Activated T-helper 1 cell treated with anti-CD3 and anti-CD28 coated beads, Interleukin-12 subunit alpha, Interleukin-12 subunit beta, Interleukin-2, Interleukin-4 antibody, amounts not matched to agents 30 ng/mL and 10 ng/mL and 1 ng/mL, durations not matched to agents 14 hours and 24 hours and 36 hours (primary cell): ENCODE data around the gene ANKRD12. TPM values are rescaled to one million over a fixed set of nuclear protein-coding genes. Genes with fewer than 3 reads are reported as not detected.
A peak's percentile ranks its signal among the peaks of the same experiment; 100 is the strongest.

Source experiments
- DNase-seq: peaks from one replicate; pipeline ENCODE4 v3.0.0; 2021; ENCODE audit warnings: low spot score
- H3K27ac Mint-ChIP-seq: one replicate; pipeline ENCODE4 v1.8.0; 2021; ENCODE audit warnings: mild to moderate bottlenecking, mixed read lengths
- H3K27me3 Mint-ChIP-seq: one replicate; pipeline ENCODE4 v1.8.0; 2022; ENCODE audit warnings: mild to moderate bottlenecking, moderate library complexity, mixed read lengths; ENCODE audit not compliant: insufficient read depth
- H3K36me3 Mint-ChIP-seq: one replicate; pipeline ENCODE4 v1.8.0; 2021; ENCODE audit warnings: low read depth, mixed read lengths
- H3K4me1 Mint-ChIP-seq: one replicate; pipeline ENCODE4 v1.8.0; 2021; ENCODE audit warnings: low read depth, mixed read lengths
- H3K4me3 Mint-ChIP-seq: one replicate; pipeline ENCODE4 v1.8.0; 2021; ENCODE audit warnings: mild to moderate bottlenecking, moderate library complexity, mixed read lengths
- H3K9me3 Mint-ChIP-seq: one replicate; pipeline ENCODE4 v1.8.0; 2021; ENCODE audit warnings: mixed read lengths
- intact Hi-C: fragments of 100-400 bp; cut with micrococcal nuclease; formaldehyde crosslinking; loops from one replicate; pipeline ENCODE4 v1.15.1; 2024
- total RNA-seq: library from RNA; stranded (reverse); gene quantifications from 2 replicates; pipeline ENCODE4 v1.2.3, GENCODE V29; 2022

The ANKRD12 gene
- total RNA-seq, 1 donor from 2014 or later: 61.3 TPM

DNA sequence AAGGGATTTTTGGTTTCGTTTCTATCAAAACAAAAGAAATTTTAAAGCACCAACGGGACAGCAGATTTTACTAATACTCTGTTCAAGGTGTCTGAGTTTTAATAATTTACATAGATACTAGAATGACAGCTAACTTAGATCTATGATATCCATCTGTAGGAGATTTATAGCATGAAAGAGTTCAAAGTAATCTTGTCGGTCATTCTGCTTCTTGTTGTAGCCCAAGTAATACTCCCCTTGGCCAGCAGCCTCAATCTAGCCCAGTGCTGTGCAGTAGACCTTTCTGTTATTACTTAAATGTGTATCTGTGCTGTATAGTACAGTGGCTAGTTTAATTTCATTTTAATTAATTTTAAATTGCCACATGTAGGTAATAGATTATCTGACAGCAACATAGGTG lies 44.7 kb downstream of the ANKRD12 start:
- no peaks in the 10 kb centered on the region for H3K9me3 Mint-ChIP-seq
- intact Hi-C loops: no loop called here
- H3K36me3 Mint-ChIP-seq: peaks cover 35% of the 10 kb centered on the region
- no peak overlapping the region for H3K4me3 Mint-ChIP-seq
- no peak overlapping the region for H3K27ac Mint-ChIP-seq
- no peaks in the 10 kb centered on the region for H3K27me3 Mint-ChIP-seq
- DNase-seq: no peak
- H3K4me1 Mint-ChIP-seq: peaks cover 33% of the 10 kb centered on the region

DNA sequence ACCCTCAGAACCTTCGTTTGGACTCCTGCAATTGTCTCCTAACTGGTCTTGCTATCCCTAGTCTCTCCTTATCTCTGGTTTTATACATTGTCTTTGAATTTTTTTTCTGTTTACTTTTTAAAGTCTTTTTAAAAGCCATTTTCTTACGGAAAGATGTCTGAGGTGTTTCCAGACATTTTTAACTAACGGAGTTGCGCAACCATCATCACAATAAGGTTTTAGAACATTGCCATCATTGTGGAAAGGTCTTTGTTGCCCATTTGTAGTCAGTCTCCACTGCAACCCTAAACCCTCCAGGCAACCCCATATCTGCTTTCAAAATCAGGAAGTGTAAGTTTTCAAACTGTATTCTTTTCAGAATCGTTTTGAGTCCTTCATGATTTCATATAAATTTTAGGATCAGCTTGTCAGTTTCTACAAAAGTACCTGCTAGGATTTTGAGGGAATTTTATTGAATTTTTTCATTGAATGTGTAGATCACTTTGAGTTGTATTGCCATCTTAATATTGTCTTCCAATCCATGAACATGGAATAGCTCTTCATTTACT lies 46.3 kb downstream of the ANKRD12 start:
- no peaks in the 10 kb centered on the region for H3K9me3 Mint-ChIP-seq
- no peak for DNase-seq
- peak overlapping the region; percentile 22 for H3K27ac Mint-ChIP-seq
- no peaks in the 10 kb centered on the region for H3K27me3 Mint-ChIP-seq
- peaks cover 33% of the 10 kb centered on the region for H3K4me1 Mint-ChIP-seq
- peaks cover 34% of the 10 kb centered on the region for H3K36me3 Mint-ChIP-seq
- intact Hi-C loops: no loop called here
- H3K4me3 Mint-ChIP-seq: no peak overlapping the region

DNA sequence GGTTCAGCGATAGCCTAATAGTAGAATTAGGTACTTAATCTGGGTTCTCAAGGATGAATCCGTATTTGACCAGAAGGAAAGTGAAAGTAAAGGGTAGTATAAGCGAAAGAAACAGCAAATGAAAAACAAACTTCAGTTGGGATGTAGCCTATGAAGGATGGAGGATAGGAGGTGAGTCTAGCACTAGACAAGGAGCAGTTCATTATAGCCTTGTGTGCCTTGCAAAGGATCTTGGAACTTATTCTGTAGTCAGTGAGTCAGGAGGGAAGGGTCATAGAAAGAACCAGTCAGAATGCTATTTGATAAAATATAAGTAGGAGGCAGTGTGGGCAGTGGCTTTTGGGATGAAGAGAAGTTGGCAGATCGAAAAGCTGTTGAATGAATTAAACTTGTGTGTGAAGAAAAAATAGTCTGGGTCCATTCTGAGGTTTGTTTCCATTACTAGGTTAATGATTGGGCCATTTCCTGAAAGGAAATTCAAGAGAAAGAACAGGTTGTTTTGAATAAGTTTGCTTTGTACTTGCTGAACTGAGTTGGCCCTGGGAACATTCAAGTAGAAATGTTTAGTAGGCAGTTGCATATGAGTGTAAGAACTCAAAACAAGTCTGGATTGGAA lies 48.5 kb downstream of the ANKRD12 start:
- H3K27ac Mint-ChIP-seq: peak overlapping the region; percentile 80
- intact Hi-C loops: loop anchor here (2.0 kb wide), 1 partner anchor 38 kb away; no protein-coding TSS in a partner anchor
- peaks cover 39% of the 10 kb centered on the region for H3K36me3 Mint-ChIP-seq
- peak overlapping the region; percentile 50 for H3K4me3 Mint-ChIP-seq
- no peak for DNase-seq
- no peaks in the 10 kb centered on the region for H3K27me3 Mint-ChIP-seq
- H3K9me3 Mint-ChIP-seq: no peaks in the 10 kb centered on the region
- peaks cover 30% of the 10 kb centered on the region for H3K4me1 Mint-ChIP-seq

DNA sequence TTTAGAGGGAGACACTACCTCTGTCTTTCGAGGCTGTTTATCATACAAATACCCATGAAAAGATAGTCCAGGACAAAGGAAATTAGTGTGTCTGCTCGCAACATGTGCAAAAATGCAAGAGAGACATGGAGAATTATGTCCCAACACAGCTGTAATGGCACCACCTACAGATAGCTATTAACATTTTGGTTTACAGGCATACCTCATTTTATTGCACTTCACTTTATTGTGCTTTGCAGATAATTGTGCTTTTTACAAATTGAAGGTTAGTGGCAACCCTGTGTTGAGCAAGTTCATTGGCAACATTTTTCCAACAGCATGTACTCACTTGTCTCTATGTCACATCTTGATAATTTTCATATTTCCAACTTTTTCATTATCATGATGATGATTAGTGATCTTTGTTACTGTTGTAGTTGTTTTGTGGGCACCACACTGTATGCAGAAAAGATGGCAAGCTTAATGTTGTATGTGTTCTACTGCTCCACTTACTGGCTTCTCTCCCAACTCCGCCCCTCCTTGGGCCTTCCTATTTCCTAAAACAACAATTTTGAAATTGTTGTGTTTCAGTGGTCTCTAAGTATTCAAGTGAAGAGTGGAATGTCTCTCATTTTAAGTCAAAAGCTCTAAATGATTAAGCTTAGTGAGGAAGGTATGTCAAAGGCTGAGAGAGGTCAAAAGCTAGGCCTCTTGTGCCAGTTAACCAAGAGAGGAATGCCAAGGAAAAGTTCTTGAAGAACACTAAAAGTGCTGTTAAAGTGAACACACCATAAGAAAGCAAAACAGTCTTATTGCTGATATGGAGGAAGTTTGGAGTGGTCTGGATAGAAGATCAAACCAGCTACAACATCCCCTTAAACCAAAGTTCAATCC lies 52.0 kb downstream of the ANKRD12 start:
- no peaks in the 10 kb centered on the region for H3K27me3 Mint-ChIP-seq
- intact Hi-C loops: no loop called here
- no peak for DNase-seq
- H3K4me3 Mint-ChIP-seq: no peak overlapping the region
- H3K27ac Mint-ChIP-seq: no peak overlapping the region
- H3K4me1 Mint-ChIP-seq: peaks cover 21% of the 10 kb centered on the region
- H3K9me3 Mint-ChIP-seq: no peaks in the 10 kb centered on the region
- peaks cover 38% of the 10 kb centered on the region for H3K36me3 Mint-ChIP-seq

DNA sequence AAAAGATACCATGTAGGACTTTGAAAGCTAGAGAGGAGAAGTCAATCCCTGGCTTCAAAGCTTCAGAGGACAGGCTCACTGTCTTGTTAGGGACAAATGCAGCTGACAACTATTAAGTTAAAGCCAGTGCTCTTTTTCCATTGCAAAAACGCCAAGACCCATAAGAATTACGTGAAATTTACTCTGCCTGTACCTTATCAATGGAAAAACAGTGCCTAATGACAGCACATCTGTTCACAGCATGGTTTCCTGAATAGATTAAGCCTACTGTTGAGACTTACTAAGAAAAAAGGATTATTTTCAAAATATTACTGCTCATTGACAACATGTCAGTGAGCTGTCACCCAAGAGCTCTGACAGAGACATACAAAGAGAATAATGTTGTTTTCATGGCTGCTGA lies 52.9 kb downstream of the ANKRD12 start:
- intact Hi-C loops: no loop called here
- H3K27me3 Mint-ChIP-seq: no peaks in the 10 kb centered on the region
- DNase-seq: no peak
- H3K9me3 Mint-ChIP-seq: no peaks in the 10 kb centered on the region
- peaks cover 19% of the 10 kb centered on the region for H3K4me1 Mint-ChIP-seq
- no peak overlapping the region for H3K27ac Mint-ChIP-seq
- H3K36me3 Mint-ChIP-seq: peaks cover 36% of the 10 kb centered on the region
- no peak overlapping the region for H3K4me3 Mint-ChIP-seq

DNA sequence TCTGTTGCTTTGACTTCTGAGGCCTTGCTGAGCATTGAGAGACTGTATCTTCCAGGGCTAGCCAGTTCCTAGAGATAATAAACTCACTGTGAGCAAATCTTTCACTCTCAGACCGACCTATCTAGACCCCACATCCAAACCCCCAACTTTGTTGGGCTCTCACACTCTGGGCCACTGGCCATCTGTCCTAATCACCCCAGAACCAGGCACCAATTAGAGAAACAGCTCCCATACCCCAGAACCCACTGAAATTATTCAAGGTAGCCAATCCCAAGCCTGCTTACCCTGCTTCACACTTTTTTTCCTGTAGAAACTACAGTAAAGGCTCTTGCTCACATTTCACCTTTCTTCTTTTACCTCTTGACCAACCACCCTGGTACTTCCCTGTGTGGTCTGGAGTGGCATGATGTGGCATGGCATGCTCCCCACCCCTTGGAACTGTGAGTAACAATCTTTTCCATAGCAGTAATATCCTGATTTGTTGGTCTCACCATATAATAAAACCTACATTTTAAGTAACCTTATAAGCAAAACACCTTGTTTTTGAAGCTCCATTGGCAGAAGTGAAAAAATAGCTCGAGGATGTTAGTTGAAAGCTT lies 55.2 kb downstream of the ANKRD12 start:
- H3K4me1 Mint-ChIP-seq: peaks cover 15% of the 10 kb centered on the region
- no peaks in the 10 kb centered on the region for H3K9me3 Mint-ChIP-seq
- H3K36me3 Mint-ChIP-seq: peaks cover 37% of the 10 kb centered on the region
- no peak overlapping the region for H3K4me3 Mint-ChIP-seq
- intact Hi-C loops: no loop called here
- DNase-seq: no peak
- H3K27me3 Mint-ChIP-seq: no peaks in the 10 kb centered on the region
- no peak overlapping the region for H3K27ac Mint-ChIP-seq

DNA sequence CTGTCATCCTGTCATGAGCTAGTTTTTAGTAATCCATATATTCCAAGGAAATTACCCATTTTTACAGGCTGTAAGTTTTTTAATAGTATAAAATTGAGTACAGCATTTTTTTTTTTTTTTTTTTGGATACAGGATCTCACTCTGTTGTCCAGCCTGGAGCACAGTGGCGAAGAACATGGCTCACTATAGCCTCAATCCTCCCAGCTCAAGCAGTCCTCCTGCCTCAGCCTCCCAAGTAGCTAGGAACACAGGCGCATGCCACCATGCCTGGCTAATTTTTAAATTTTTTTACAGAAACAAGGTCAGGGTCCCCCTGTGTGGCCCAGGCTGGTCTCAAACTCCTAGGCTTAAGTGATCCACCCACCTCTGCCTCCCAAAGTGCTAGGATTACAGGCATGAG lies 56.5 kb downstream of the ANKRD12 start:
- Mint-ChIP-seq H3K9me3 (no peaks in the 10 kb centered on the region), H3K36me3 (peaks cover 37% of the 10 kb centered on the region), H3K27ac (no peak overlapping the region), H3K27me3 (no peaks in the 10 kb centered on the region), H3K4me1 (peaks cover 15% of the 10 kb centered on the region), H3K4me3 (no peak overlapping the region)
- DNase-seq: no peak
- intact Hi-C loops: no loop called here

DNA sequence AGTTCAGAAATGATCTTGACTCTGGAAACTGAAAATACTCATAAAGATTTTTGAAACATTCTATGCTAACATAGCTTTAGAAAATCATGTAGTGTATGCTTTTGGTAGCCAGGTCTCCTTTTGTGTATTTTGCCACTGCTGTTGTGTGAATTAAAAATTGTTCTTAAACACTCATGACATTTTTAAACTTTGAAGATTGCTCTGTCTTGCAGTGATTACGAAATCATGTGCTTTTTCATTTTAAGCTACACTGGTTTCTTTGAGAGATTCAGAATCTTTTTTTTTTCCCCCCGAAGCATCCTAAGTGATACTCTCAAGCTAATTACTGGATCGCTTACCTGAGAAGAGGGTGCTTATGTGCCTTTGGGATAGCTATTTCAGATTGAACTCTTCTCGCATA lies 60.0 kb downstream of the ANKRD12 start:
- Mint-ChIP-seq H3K9me3 (no peaks in the 10 kb centered on the region), H3K27ac (no peak overlapping the region), H3K27me3 (no peaks in the 10 kb centered on the region), H3K4me1 (peaks cover 15% of the 10 kb centered on the region), H3K36me3 (peaks cover 26% of the 10 kb centered on the region), H3K4me3 (no peak overlapping the region)
- no peak for DNase-seq
- intact Hi-C loops: no loop called here

DNA sequence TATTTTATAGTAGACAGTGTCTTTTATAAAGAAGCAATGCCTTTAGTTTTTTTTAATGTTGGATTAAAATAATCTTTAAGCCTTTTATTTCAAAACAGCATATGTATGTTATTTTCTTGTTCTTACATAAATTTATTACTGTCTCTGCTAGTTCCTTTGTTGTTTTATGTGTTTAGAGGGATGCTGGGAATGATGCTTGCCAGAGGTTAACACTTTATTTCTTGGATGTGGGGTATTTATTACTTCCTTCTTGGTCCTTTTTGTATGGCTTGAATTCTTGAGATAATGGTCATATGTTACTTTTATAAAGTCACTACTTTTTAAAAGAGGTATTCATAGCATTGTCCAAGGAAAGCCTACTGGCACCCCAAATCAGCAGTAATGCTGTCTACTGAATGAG lies 63.1 kb downstream of the ANKRD12 start:
- peaks cover 9% of the 10 kb centered on the region for H3K4me1 Mint-ChIP-seq
- no peak overlapping the region for H3K4me3 Mint-ChIP-seq
- H3K27me3 Mint-ChIP-seq: no peaks in the 10 kb centered on the region
- intact Hi-C loops: no loop called here
- DNase-seq: no peak
- H3K36me3 Mint-ChIP-seq: peaks cover 19% of the 10 kb centered on the region
- no peak overlapping the region for H3K27ac Mint-ChIP-seq
- H3K9me3 Mint-ChIP-seq: no peaks in the 10 kb centered on the region

DNA sequence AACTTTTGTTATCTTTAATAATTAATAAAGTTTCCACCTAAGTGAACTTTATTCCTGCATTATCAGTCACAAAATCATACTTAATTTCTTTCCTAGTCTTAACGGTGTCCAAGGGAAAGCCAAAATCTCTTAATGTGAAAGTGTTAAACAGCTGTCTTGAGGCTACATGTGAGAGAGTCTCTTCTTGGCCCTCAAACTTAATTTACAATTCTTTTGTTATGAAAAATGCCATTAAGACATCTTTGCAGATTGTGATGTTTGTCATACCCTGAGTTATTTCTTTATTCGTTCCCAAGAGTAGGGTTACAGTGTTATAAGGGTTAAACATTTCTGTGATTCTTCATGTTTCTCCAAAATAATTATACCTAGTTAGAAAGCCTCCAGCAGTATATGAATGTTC lies 64.6 kb downstream of the ANKRD12 start:
- no peak overlapping the region for H3K27ac Mint-ChIP-seq

DNA sequence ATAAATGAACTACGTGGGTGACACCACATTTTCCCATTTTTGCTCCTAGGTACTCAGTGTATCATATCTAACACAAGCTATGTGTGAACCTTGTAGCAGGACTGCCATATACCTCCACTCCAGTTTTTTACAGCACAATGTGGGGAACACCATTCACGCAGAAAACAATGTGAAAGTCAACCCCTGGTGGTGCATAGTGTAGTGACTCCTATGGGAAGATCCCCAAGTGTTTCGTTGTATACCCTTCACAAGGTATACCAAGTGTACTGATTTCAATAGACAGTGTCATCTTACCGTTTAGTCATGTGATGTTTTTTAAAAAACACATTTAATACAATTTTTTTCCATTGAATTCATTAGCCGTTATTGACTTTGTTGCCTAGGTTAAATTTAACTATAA lies 68.1 kb downstream of the ANKRD12 start:
- Mint-ChIP-seq H3K27ac (no peak overlapping the region), H3K4me1 (peaks cover 5% of the 10 kb centered on the region), H3K9me3 (no peaks in the 10 kb centered on the region), H3K4me3 (no peak overlapping the region), H3K36me3 (peaks cover 10% of the 10 kb centered on the region), H3K27me3 (no peaks in the 10 kb centered on the region)
- no peak for DNase-seq
- intact Hi-C loops: loop anchor here (5.0 kb wide), 1 partner anchor 132 kb away; no protein-coding TSS in a partner anchor

More for the DNA sequence above, 64.6 kb downstream of the ANKRD12 start:
- Mint-ChIP-seq H3K9me3 (no peaks in the 10 kb centered on the region), H3K4me1 (peaks cover under 1% of the 10 kb centered on the region), H3K36me3 (peaks cover 7% of the 10 kb centered on the region), H3K4me3 (no peak overlapping the region), H3K27me3 (no peaks in the 10 kb centered on the region)
- no peak for DNase-seq
- intact Hi-C loops: no loop called here

DNA sequence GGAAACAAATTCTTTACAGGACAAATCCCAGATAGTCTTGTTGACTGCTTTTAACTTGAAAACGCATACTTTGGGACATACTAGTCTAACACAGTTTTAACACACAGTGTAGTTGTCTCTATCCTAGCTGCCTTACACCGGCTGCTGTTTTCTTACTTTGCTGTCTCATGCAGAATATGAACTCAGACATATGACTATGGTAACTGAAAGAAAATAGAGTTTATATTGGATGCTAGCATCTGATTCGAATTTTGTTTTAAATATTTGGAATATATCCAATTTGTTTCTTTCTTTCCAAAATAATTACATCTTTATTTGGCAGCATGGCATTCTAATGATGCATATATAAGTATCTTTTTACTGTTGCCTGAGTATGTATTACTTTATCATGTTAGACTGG lies 69.8 kb downstream of the ANKRD12 start:
- intact Hi-C loops: loop anchor here (5.0 kb wide), 1 partner anchor 134 kb away; no protein-coding TSS in a partner anchor
- H3K27ac Mint-ChIP-seq: no peak overlapping the region
- H3K9me3 Mint-ChIP-seq: no peaks in the 10 kb centered on the region

DNA sequence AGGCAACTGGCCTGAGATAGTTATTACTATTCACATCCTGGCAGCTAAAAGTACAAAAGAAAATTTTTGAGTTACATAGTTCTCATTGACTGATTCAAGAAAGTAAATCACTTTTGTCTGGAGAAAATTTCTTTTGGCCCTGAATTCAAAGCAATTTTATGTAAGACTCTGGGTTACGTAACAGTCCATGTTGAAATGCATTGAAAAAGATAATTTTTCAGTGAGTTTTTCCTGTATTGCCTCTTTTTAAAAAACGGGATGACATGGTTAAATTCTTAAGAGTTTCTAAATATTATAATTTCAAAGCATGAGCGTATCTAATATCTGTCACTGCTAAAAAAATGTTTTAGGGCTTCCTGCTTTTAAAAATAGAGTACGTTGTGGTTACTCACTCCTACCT lies 72.7 kb downstream of the ANKRD12 start:
- no peak for DNase-seq
- intact Hi-C loops: loop anchor here (5.0 kb wide), 1 partner anchor 137 kb away; no protein-coding TSS in a partner anchor

More for the DNA sequence above, 69.8 kb downstream of the ANKRD12 start:
- Mint-ChIP-seq H3K27me3 (no peaks in the 10 kb centered on the region), H3K4me3 (no peak overlapping the region), H3K4me1 (peaks cover 10% of the 10 kb centered on the region), H3K36me3 (peaks cover 16% of the 10 kb centered on the region)
- DNase-seq: no peak

More for the DNA sequence above, 72.7 kb downstream of the ANKRD12 start:
- Mint-ChIP-seq H3K4me1 (peaks cover 13% of the 10 kb centered on the region), H3K36me3 (peaks cover 19% of the 10 kb centered on the region), H3K9me3 (no peaks in the 10 kb centered on the region), H3K27me3 (no peaks in the 10 kb centered on the region), H3K27ac (no peak overlapping the region), H3K4me3 (no peak overlapping the region)
